ENCODE measurements around the gene ANGPTL3. TPM values are rescaled to one million over a fixed set of nuclear protein-coding genes. Genes with fewer than 3 reads are reported as not detected.
A peak's percentile ranks its signal among the peaks of the same experiment; 100 is the strongest.

ANGPTL3 gene
- total RNA-seq, 1 experiment from 2014 or later = not detected

DNA sequence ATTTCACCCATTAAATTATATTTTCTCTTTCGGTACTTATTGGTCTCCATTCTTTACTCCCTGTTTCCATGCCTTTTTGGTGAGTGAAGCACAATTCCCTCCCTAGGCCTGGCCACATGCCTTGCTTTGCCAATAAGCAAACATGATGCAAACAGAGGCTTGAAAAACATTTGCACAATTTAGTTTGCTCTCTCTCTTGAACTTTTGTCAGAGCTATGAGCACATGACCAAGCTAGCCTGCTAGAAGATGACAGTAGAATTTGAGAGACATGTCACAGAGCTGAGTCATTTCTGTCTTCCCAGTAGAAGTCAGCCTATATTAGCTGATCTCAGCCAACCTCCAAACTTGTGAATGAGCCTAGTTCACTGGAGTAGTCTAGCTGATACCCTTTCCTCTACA, 24.6 kb downstream of the ANGPTL3 start:
- Histone ChIP-seq H3K9me2 (replicated peaks; ENCODE audit: low read length) (no peaks in the 10 kb centered on the region), H3K36me3 (ENCODE audit: low read depth, low read length) (no peaks in the 10 kb centered on the region), H3F3A (ENCODE audit: low read length, unreplicated experiment) (no peaks in the 10 kb centered on the region), H3K79me2 (ENCODE audit: low read length) (no peaks in the 10 kb centered on the region), H3K4me3 (ENCODE audit: low read length) (no peak overlapping the region), H3K27ac (ENCODE audit: low read length) (no peak overlapping the region), H2AFZ (ENCODE audit: low read length) (no peak overlapping the region), H4K20me1 (ENCODE audit: low read length) (no peaks in the 10 kb centered on the region), H3K9ac (ENCODE audit: low read length) (no peak overlapping the region), H3K4me1 (ENCODE audit: insufficient read depth, low read length) (peaks cover 7% of the 10 kb centered on the region), H3K9me3 (ENCODE audit: low read length) (no peaks in the 10 kb centered on the region), H3K27me3 (ENCODE audit: low read length) (no peaks in the 10 kb centered on the region), H3K4me2 (ENCODE audit: low read length) (no peak overlapping the region)
- ATAC-seq (peak; percentile 85), DNase-seq (peak; percentile 73)
- TF ChIP-seq, protein P1, sequence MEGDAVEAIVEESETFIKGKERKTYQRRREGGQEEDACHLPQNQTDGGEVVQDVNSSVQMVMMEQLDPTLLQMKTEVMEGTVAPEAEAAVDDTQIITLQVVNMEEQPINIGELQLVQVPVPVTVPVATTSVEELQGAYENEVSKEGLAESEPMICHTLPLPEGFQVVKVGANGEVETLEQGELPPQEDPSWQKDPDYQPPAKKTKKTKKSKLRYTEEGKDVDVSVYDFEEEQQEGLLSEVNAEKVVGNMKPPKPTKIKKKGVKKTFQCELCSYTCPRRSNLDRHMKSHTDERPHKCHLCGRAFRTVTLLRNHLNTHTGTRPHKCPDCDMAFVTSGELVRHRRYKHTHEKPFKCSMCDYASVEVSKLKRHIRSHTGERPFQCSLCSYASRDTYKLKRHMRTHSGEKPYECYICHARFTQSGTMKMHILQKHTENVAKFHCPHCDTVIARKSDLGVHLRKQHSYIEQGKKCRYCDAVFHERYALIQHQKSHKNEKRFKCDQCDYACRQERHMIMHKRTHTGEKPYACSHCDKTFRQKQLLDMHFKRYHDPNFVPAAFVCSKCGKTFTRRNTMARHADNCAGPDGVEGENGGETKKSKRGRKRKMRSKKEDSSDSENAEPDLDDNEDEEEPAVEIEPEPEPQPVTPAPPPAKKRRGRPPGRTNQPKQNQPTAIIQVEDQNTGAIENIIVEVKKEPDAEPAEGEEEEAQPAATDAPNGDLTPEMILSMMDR (conservative IDR thresholded peaks at IDR 0.05; ENCODE audit: low read depth, low read length) = no peak
- no peak for TF ChIP-seq EZH2phosphoT487 (IDR thresholded peaks at IDR 0.05; ENCODE audit: borderline replicate concordance, low read length)
- no peak for TF ChIP-seq EZH2 (IDR thresholded peaks at IDR 0.05; ENCODE audit: low read length, unreplicated experiment)
- ChIA-PET CTCF (interaction anchor here (0.6 kb wide), 1 partner anchor 110 kb away, joined by 3 read pairs; no protein-coding TSS in a partner anchor), POLR2A (ENCODE audit: unreplicated experiment) (no interaction called here)
- intact Hi-C loops (cut with micrococcal nuclease) = no loop called here
- no TSS peak for BruUV-seq (replicated peaks)

DNA sequence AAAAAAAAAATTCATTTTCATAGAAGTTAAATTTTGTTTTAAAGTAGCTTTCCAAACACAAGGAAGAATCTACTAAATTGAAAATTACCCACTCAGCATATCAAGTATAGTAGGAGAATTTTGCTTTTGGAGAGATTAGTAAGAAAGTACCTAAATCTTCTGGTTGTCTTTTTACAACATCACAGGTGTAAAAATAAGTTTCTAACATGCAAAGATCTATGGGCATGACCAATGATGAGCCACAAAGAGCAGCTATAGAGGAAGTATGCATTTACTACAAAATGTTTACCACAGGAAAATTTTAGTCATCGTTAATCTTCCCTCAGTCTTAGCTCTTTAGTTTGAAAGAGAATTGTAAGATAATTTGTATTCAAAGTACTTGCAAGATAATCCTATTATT, 28.1 kb downstream of the ANGPTL3 start:
- Histone ChIP-seq H3K27ac (ENCODE audit: low read length) (no peak overlapping the region), H3K9me2 (replicated peaks; ENCODE audit: low read length) (no peaks in the 10 kb centered on the region), H3K79me2 (ENCODE audit: low read length) (no peaks in the 10 kb centered on the region), H3F3A (ENCODE audit: low read length, unreplicated experiment) (no peaks in the 10 kb centered on the region), H3K27me3 (ENCODE audit: low read length) (no peaks in the 10 kb centered on the region), H2AFZ (ENCODE audit: low read length) (no peak overlapping the region), H3K4me1 (ENCODE audit: insufficient read depth, low read length) (peaks cover 7% of the 10 kb centered on the region), H3K4me3 (ENCODE audit: low read length) (no peak overlapping the region), H3K4me2 (ENCODE audit: low read length) (no peak overlapping the region), H4K20me1 (ENCODE audit: low read length) (no peaks in the 10 kb centered on the region), H3K9me3 (ENCODE audit: low read length) (no peaks in the 10 kb centered on the region), H3K9ac (ENCODE audit: low read length) (no peak overlapping the region), H3K36me3 (ENCODE audit: low read depth, low read length) (no peaks in the 10 kb centered on the region)
- POLR2A ChIA-PET (ENCODE audit: unreplicated experiment) = no interaction called here
- TF ChIP-seq EZH2 (IDR thresholded peaks at IDR 0.05; ENCODE audit: low read length, unreplicated experiment) (no peak), EZH2phosphoT487 (IDR thresholded peaks at IDR 0.05; ENCODE audit: borderline replicate concordance, low read length) (no peak)
- TF ChIP-seq, protein P1 (conservative IDR thresholded peaks at IDR 0.05; ENCODE audit: low read depth, low read length) = no peak
- ATAC-seq (no peak), DNase-seq (no peak)
- intact Hi-C loops (cut with micrococcal nuclease) = no loop called here
- CTCF ChIA-PET = no interaction called here
- no TSS peak for BruUV-seq (replicated peaks)

DNA sequence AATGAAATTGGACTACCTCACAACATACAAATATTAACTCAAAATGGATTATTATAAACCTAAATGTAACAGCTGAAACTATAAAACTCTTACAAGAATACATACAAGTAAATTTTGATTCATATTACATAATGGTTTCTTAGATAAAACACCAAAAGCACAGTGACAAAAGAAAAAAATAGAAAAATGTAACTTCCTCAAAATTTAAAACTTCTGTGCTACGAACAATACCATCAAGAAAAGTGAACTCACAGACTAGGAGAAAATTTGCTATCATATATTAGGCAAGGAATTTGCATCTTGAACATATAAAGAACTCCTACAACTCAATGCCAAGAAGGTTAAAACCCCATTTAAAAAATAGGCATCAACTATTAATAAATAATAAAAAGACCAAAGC, 31.2 kb downstream of the ANGPTL3 start:
- no peak for DNase-seq
- H3K4me3 ChIP-seq (ENCODE audit: low read length) = no peak overlapping the region
- no peak for ATAC-seq
- H4K20me1 ChIP-seq (ENCODE audit: low read length) = no peaks in the 10 kb centered on the region
- intact Hi-C loops (cut with micrococcal nuclease) = no loop called here
- POLR2A ChIA-PET (ENCODE audit: unreplicated experiment) = no interaction called here
- H3K4me2 ChIP-seq (ENCODE audit: low read length) = no peak overlapping the region
- no peaks in the 10 kb centered on the region for H3K79me2 ChIP-seq (ENCODE audit: low read length)
- no peak overlapping the region for H2AFZ ChIP-seq (ENCODE audit: low read length)
- no peak overlapping the region for H3K9ac ChIP-seq (ENCODE audit: low read length)
- 0 out of 2 replicates have a peak, but pooled peaks cover 5% of the 10 kb centered on the region for H3K36me3 ChIP-seq (ENCODE audit: low read depth, low read length)
- TF ChIP-seq EZH2phosphoT487 (IDR thresholded peaks at IDR 0.05; ENCODE audit: borderline replicate concordance, low read length) = no peak
- TF ChIP-seq, protein P1 (conservative IDR thresholded peaks at IDR 0.05; ENCODE audit: low read depth, low read length) = no peak
- TF ChIP-seq EZH2 (IDR thresholded peaks at IDR 0.05; ENCODE audit: low read length, unreplicated experiment) = no peak
- H3K9me2 ChIP-seq (replicated peaks; ENCODE audit: low read length) = no peaks in the 10 kb centered on the region
- H3F3A ChIP-seq (ENCODE audit: low read length, unreplicated experiment) = no peaks in the 10 kb centered on the region
- H3K9me3 ChIP-seq (ENCODE audit: low read length) = no peaks in the 10 kb centered on the region
- H3K27ac ChIP-seq (ENCODE audit: low read length) = no peak overlapping the region
- H3K27me3 ChIP-seq (ENCODE audit: low read length) = no peaks in the 10 kb centered on the region
- no peaks in the 10 kb centered on the region for H3K4me1 ChIP-seq (ENCODE audit: insufficient read depth, low read length)
- no TSS peak for BruUV-seq (replicated peaks)
- CTCF ChIA-PET = no interaction called here
